DMS153 (cell line): Measurements from ENCODE around the gene GGT7.
"Not testable (repeated sequence)": the region's sequence is repeated elsewhere in the genome, so short reads cannot be mapped to it uniquely, and the experiment has no call there.

Experiments used
- DNase-seq: peaks from one replicate; lab custom pipeline; 2025; lab: John Stamatoyannopoulos, UW

GGT7 gene, protein sequence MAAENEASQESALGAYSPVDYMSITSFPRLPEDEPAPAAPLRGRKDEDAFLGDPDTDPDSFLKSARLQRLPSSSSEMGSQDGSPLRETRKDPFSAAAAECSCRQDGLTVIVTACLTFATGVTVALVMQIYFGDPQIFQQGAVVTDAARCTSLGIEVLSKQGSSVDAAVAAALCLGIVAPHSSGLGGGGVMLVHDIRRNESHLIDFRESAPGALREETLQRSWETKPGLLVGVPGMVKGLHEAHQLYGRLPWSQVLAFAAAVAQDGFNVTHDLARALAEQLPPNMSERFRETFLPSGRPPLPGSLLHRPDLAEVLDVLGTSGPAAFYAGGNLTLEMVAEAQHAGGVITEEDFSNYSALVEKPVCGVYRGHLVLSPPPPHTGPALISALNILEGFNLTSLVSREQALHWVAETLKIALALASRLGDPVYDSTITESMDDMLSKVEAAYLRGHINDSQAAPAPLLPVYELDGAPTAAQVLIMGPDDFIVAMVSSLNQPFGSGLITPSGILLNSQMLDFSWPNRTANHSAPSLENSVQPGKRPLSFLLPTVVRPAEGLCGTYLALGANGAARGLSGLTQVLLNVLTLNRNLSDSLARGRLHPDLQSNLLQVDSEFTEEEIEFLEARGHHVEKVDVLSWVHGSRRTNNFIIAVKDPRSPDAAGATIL

DNA sequence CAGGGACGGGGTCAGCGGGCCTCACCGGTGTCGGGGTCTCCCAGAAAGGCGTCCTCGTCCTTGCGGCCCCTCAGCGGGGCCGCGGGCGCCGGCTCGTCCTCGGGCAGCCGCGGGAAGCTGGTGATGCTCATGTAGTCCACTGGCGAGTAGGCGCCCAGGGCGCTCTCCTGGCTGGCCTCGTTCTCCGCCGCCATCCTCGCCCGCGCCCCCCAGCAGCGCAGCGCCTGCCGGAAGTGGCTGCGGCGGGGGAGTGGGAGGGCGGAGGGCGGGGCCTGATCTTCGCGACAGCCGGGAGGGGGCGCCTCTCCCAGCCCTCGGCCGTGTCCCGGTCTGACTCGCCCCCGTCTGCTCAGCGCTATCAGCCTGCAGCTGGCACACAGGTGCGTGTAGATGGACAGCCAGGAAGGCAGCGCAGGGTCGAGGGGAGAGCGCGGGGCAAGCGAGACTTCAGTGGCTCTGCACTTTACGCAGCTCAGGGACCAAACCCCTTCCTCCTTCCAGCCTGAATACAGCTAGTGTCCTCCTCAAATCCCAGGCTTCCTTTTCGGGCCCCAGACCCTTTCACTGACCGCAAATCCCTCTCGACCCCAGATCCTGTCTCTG is at the start of gene GGT7:
Gene GGT7, minus strand, starts transcription at position 235 of the 603 bp plus-strand sequence. Its CDS starts 41 bp downstream, at position 194.
- peak; percentile 45 for DNase-seq

DNA sequence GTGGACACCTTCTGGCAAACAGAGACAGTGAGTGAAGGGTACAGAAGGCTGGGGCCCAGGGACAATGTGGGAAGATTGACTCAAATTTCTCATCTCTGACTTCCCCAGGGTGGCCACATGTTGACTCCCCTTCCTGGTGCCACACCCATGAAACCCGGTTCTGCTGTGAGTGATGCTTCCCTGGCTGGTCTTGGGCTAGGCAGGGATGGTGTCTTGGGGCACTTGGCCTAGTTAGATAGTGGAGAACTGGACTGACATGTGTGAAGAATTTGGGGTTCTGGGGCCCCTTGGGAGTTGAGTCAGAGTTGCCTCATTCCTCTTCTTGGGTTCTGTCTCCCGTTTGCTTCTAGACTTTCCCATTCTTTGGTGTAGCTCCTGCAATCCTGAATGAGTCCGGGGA is 48.8 kb upstream of the GGT7 start:
- DNase-seq, result no peak

DNA sequence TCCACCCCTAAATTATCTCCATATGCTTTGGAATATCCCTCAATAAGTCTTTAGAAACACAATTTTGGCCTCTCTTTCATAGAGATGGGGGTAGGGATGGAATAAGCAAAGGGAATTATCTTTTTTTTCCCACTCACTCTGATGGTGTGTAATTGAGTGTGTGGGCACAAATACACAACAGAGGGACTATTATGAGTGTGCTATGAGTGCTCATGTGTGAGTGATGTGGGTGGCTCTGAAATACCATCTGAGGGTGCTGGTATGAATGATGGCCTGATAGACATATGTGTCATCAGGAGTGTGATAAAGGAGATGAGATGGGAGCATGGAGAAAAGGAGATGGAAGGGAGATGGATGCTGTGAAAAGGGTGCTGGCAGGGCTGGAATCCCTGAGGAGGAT is 47.4 kb upstream of the GGT7 start:
- DNase-seq, result no peak

DNA sequence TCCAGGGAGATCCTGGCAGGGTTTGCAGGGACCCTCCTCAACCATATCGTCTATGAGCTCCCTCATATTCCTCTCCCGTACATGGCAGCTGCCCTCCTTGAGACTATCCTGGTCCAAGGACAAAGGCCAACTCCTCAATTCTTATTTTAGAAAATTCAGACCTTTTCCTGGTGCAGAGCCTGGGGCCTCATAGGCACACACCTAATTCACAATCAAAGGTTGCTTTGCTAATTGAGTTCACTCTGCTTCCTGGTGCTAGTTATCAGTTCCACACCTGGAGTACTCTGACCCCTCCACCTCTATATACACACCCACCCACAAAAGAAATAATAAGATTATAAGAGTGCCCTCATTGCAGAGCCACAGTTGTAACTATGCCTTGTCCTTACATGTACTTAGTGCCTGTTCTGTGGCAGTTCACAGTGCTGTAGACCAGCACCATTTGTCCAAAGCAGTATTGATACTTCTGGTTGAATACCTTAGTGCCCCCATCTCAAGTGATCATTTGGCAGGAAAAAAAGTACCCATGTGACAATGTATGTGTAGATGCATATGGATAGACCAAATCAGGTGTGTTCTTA is 44.2 kb upstream of the GGT7 start:
- no peak for DNase-seq

DNA sequence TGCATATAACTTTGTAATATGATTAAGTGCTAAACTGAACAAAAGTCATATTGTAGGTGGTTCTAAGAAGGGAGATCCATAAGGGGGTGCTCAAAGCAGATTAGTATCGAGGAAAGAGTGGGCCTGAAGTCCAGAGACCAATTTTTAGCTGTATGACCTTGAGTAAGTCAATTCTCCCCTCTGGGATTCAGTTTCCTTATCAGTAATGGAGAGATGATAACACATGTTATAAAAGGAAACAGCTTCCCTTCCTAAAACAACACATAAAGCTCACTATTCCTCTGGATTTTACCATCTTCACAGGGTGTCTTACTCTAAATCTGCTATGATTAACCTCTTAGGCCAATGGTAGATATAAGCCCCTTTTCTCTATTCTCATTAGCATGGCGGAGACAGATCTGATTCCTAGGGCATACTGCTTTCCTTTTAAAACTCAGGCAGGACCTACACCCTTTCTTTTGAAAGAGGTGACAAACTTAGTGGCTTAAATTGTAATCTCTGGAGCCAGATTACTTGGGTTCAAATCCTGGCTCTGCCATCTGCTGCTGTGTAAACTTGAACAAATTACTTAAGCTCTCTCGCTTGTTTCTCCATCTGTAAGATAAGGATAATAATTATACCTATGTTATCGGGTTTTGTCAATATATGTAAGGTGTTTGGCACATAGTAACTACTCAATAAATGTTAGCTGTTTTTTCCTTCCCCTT is 43.2 kb upstream of the GGT7 start:
- no peak for DNase-seq

DNA sequence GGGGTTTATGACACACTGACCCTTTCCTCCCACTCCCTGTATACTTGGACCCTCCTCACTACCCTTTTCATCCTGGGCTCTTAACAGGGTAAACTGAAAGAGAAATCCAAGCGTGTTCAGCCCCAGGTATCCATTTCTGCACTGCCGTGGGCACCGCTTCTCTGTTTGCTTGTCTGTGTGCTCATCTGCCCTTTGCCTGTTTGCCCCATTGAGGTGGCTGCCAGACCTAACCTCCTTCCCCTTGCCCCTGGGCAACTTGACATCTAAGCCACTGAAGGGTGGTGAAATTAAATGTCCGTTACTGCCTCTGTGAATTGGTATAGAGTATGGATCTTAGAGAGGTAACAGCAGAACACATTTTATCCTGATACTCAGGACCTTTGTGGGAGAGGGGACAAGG is 42.5 kb upstream of the GGT7 start:
- DNase-seq, result no peak

DNA sequence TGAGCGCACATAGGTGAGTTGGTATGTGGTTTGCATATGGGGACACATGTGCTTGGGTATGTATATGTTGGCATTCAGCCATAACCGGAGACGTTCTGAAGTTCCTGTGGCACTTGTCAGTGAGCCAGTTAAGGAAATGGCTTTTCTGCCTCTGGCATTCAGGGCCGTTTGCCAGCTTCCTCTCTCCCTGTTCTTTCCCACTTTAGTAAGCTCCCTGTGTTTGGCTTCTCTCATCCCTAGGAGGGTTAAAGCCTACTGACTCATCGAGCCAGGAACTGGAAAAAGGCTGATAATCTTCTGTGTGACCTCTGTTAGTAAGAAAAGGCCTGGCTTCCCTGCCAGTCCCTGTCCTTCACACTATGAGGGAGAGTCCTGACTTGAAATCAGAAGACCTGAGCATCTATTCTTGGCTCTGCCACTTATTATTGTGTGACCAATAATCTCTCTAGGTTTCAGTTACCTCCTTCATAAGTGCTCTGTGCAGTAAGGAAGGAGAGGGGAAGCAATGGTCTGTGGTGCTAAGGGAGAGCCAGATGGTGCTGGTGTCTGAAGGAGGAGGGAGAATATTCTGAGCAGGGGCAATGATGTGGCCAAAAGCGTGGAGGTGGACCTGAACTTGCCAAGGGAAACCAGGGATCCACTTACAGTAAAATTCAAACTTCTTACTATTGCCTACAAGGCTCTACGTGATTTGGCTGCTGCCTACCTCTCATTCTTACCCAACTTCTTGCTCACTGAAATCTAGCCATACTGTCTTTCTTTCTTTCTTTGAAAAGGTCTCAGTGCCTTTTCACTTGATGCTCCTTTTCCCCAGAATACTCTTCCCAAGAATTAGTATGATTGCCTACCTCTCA is 35.2 kb upstream of the GGT7 start:
- peak; percentile 66 for DNase-seq

DNA sequence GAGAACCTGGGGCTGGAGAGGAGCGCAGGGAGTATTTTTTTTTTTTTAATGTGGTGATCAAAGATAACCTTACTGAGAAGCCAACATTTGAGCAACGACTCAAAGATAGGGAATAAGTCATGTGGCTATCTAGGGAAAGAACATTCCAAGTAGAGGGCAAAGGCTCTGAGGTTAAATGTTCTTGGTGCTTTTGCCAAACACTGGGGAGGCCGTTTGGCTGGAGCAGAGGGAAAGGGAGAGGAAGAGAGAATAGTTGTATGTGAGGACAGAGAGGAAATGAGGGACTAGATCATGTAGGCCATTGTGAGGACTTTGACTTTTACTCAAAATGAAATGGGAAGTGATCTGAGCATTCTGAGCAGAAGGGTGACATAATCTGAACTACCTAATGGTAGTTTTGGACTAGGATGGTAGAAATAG is 31.6 kb upstream of the GGT7 start:
- DNase-seq, result no peak

DNA sequence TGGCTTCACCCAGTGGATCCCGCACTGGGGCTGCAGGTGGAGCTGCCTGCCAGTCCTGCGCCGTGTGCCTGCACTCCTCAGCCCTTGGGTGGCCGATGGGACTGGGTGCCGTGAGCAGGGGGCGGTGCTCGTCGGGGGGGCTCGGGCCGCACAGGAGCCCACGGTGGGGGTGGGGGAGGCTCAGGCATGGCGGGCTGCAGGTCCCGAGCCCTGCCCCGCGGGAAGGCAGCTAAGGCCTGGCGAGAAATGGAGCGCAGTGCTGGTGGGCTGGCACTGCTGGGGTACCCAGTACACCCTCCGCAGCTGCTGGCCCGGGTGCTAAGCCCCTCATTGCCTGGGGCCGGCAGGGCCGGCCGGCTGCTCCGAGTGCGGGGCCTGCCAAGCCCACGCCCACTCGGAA is 26.1 kb upstream of the GGT7 start:
- DNase-seq, result not testable (repeated sequence)

DNA sequence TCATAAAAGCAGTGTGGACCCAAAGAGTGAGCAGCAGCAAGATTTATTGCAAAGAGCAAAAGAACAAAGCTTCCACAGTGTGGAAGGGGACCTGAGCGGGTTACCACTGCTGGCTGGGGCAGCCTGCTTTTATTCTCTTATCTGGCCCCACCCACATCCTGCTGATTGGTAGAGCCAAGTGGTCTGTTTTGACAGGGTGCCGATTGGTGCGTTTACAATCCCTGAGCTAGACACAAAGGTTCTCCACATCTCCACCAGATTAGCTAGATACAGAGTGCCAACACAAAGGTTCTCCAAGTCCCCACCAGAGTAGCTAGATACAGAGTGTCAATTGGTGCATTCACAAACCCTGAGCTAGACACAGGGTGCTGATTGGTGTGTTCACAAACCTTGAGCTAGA is 25.5 kb upstream of the GGT7 start:
- not testable (repeated sequence) for DNase-seq

DNA sequence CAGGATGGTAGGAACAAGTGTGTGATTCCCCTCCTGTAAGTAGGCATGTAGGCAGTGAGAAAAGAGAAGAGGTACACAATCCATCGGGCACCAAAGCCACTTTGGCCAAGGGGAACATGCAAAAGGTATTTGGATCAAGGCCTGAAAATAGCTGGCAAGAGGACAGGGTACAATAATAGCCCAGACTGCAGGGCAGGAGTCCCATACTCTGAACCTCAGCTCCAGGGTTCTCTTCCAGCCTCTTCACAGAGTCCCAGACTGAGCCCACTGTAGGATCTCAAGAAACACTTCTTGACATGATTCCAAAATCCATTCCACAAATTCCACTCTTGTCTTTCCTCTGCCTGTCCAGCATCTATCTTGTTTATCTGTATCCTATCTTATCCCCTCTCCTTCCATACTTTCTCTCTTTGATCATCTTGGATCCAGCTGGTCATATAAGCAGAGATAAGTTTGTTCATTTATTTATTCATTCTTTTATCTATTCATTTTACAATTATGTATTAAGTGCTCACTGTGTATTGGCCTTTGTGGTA is 23.5 kb upstream of the GGT7 start:
- DNase-seq, result no peak

DNA sequence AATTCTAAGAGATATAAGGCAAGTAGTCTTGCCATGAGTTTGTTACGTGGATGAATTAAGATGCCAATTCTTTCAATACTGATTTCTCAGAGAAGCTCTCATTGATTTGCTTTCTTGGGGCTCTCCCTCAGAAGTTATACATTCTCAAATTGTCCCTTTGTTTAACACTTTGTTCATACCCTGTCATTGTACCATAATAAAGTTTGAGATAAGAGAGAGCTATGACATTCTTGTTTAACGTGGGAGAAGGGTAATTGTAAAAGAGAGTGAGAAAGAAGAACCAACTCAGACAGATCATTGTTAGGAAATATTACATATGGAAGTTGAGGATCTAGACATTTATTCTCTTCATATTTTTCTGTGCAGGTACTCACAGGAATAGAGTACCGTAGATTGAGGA is 22.8 kb upstream of the GGT7 start:
- no peak for DNase-seq

DNA sequence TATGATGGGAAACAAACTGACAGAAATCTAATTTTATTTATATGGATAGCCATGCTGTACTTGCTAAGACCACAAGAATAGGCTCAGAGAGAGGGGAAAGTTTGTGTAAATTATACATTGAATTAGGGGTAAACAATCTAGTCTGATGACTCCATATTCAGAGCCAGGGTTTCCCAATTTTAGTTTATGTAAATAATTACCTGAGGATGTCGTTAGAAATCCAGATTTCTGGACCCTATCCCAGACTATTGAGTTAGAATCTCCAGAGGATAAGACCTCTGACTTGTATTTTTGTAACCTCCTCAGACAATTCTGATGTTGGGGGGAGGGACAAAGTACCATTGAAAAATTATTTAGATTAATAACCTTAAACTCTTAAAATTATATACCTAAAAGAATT is 22.1 kb upstream of the GGT7 start:
- DNase-seq, result no peak

DNA sequence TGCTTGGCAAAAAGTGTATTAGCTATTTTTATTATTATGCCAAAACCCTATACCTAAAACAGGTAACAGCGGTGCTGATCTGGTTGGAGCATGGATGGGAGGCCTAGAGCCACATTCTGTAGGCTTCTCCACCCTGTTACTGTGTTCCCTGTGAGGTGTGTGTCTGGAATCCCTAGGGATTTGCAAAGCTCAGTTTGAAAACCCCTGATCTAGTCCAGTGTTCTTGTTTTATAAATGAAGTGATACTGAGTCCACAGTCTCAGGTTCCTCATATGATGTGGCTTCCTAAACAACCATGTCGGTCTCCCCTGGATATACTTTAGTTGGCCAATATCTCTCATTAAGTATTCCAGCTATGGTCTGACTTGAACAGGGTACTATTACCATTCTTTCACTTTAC is 20.0 kb upstream of the GGT7 start:
- no peak for DNase-seq

DNA sequence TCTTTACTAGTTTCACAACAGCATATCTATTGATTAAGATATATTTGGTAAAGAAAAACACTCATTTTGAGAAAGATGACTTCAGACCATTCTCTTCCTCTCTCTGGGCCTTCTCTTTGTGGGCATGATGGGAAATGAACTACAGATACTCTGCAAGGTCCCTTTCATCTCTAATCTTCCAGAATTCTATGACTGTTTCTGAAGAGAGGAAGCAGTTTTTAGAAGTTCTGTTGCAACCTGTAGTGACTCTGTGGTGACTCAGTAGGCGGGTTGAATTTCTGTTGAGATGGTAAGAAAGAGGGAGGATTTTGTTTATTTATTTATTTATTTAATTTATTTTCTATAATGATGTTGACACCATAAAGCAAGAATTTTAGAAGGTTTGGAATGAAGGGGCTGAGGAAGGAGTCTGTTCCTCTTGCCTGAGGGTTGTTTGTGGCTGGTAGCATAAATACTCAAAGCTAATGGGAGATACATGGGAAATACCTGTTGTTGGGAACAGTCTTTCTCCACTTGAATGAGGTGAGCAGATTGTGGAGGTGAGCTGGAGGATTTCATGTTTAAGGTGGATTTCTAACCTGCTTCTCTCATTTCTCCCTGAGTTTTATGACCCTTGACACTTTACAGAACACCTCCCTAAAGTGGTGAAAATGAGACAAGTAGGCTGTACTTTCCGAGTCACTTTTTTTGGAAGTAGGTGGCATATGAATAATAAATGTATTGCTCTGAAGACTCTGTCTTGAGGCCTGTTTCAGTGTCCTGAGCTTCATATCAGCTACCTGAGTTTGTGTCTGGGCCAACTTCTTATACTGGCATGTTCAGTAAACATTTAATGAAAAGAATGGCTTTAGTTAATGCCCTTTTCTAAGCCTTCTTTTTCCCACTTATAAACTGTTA is 18.8 kb upstream of the GGT7 start:
- no peak for DNase-seq

DNA sequence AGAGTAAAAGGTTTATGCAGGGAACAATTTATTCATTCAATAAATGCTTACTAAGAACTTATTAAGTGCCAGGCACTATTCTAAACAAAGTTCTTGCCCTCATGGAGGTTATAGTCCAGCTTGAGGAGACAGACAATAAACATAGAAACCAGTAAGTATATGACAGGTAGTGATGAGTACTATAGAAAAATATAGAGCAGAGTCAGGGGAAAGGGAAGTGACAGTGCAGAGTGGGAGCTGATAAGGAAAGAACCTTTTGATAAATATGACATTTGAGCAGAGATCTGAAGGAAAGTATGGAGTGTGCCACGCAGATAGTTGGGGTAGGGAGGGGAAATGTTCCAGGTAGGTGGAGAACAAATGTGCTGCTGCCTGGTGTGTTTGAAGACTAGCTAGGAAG is 15.8 kb upstream of the GGT7 start:
- DNase-seq, result no peak

DNA sequence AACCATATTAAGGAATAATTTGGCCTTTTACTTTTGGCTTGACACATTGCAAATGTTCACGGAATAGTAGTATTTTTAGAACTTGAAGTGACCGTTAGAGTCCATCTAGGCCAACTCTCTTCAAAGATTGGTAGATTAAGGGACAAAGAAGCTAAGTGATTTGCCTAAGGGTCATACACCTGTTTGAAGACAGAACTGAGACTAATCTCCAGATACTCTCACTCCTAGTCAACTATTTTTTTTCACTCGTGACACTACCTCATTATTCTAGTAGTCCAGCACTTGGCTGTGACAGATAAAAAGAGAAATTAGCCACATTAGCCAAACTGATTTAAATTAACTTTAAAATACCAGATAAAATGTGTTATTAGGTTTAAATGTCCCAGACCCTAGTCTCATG is 14.4 kb upstream of the GGT7 start:
- DNase-seq, result no peak

DNA sequence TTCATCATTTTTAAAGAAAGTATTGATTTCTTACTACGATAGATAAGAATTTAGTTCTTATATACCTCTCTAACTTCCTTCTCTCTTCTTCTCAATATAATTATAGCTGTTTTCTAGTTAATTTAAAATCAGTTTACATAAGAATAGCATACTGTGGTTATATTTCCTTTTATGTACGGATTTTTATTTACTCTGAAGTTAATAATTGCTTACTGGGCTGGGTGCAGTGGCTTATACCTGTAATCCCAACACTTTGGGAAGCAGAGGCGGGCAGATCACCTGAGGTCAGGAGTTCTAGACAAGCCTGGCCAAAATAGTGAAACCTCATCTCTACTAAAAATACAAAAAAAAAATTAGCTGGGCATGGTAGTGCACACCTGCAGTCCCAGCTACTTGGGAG is 13.5 kb upstream of the GGT7 start:
- DNase-seq, result no peak

DNA sequence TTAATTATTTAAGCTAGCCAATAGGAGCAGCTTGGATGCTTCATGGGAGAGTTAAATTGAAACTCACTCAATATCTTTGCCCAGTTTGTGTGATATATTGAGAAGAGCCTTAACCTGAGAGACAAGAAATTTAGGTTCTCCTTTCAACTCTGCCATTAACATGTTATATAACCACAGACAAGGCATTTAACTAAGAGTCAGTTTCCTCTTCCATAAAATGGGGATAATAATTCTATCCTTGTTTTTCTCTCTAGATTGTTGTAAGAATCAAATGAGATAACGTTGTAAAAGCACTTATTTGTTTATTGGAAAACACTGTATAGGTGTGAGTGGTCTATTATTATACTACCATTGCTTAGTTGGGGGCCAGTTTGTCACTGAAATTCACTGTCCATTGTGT is 11.6 kb upstream of the GGT7 start:
- no peak for DNase-seq

DNA sequence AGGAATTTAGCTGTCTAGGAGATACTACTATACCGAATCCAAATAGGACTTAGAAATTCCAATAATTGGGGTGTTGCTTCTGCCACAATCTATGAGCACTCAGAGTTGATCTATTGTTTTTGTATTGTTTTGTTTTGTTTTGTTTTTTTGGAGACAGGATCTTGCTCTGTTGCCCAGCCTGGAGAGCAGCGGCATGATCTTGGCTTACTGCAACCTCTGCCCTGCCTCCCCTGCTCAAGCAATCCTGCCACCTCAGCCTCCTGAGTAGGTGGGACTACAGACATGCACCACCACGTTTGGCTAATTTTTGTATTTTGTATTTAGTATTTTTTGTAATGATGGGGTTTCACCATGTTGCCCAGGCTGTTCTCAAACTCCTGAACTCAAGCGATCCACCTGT is 11.2 kb upstream of the GGT7 start:
- no peak for DNase-seq
